IPS-15b (cell line): Measurements from ENCODE around the gene SHISA7.

Experiments
- H3K27me3 ChIP-seq: one replicate; pipeline ENCODE4 v1.6.1; 2013; ENCODE audit warnings: low read length; ENCODE audit not compliant: control insufficient read depth, insufficient read depth
- H3K36me3 ChIP-seq: one replicate; pipeline ENCODE4 v1.6.1; 2013; ENCODE audit warnings: low read length; ENCODE audit not compliant: control insufficient read depth, insufficient read depth
- H3K4me1 ChIP-seq: one replicate; pipeline ENCODE4 v1.6.1; 2013; ENCODE audit warnings: mild to moderate bottlenecking, low read length; ENCODE audit not compliant: control insufficient read depth, insufficient read depth
- H3K4me3 ChIP-seq: one replicate; pipeline ENCODE4 v1.5.1; 2013; ENCODE audit warnings: low read depth, low read length
- H3K9ac ChIP-seq: one replicate; pipeline ENCODE4 v1.6.1; 2013; ENCODE audit warnings: low read depth, mild to moderate bottlenecking, low read length
- H3K9me3 ChIP-seq: one replicate; pipeline ENCODE4 v1.6.1; 2013; ENCODE audit warnings: mild to moderate bottlenecking, low read length; ENCODE audit not compliant: control insufficient read depth, insufficient read depth

The SHISA7 gene

DNA sequence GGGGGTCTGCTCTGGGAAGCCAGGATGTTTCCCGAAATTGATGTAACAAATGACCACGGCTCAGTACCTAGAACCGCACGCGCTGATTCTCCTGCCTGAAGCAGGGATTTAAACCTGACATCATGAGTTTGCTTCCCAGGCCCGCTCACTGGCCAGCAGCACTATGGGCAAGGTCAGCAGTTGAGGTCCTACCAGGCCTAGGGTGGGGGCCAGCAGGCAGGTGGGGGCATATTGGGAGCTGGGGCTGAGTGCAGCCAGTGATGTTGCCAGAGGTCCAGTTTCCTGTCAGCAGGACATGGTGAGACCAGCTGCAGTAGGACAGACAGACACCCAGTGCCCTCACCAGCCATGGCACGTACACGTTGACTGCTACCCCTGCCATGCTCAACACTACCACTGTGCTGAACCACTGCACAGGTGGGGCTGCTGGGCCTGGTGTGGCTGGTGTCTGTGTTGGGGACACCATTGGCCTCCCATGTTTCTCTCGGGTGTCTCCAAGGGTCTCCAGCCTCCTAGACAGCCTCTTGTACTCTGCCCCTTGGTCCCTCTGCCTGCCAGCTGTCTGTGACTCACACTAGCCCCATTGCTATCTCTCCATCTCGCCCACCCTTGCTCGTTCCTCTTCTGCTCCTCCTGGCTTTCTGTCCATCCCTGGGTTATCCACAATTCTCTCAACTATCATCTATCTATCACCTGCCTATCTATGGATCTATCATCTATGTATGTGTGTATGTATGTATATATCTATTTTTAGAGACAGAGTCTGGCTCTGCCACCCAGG lies 22.6 kb upstream of the SHISA7 start:
- Histone ChIP-seq H3K4me1 (peaks cover 3% of the 10 kb centered on the region), H3K9me3 (no peaks in the 10 kb centered on the region), H3K27me3 (peaks cover 3% of the 10 kb centered on the region), H3K36me3 (no peaks in the 10 kb centered on the region), H3K9ac (no peak overlapping the region), H3K4me3 (no peak overlapping the region)

DNA sequence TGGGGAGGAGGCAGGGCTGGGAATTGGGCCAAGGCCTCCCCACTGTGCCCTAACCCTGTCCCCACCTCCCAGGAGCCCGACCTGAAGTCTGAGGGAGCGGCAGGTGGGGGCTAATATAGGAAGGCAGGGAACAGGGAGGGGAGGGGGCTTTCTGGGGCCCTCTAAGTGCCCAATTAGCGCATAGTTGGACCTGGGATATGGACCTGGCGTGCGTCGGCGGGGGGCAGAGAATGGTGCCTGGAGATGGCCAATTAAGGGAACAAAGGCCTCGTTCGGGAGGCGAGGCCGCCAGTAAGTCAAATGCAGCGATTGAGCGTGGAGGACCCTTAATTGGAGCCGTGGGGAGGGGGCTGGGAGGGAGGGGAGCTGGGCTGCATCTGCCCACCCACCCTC lies 21.6 kb upstream of the SHISA7 start, which contains the start of gene C19orf85:
C19orf85 (minus strand) TSS at position 90 of the 393 bp plus-strand sequence. CDS start 197 bp downstream, outside the sequence.
- peaks cover 3% of the 10 kb centered on the region for H3K27me3 ChIP-seq
- peaks cover 9% of the 10 kb centered on the region for H3K4me1 ChIP-seq
- H3K9ac ChIP-seq: peak within 1 kb of the TSS; percentile 12
- no peaks in the 10 kb centered on the region for H3K9me3 ChIP-seq
- peak within 1 kb of the TSS; percentile 44 for H3K4me3 ChIP-seq
- H3K36me3 ChIP-seq: no peaks in the 10 kb centered on the region

- Histone ChIP-seq H3K4me3 (peak overlapping the region; percentile 44), H3K4me1 (peaks cover 10% of the 10 kb centered on the region), H3K9me3 (no peaks in the 10 kb centered on the region), H3K27me3 (peaks cover 3% of the 10 kb centered on the region), H3K36me3 (no peaks in the 10 kb centered on the region), H3K9ac (peak overlapping the region; percentile 12)
These were observed 21.1 kb upstream of the SHISA7 start for GRCh38 chr19:55464039-55464661.

- Histone ChIP-seq H3K4me3 (peak overlapping the region; percentile 44), H3K36me3 (no peaks in the 10 kb centered on the region), H3K9me3 (no peaks in the 10 kb centered on the region), H3K27me3 (peaks cover 3% of the 10 kb centered on the region), H3K4me1 (peaks cover 10% of the 10 kb centered on the region), H3K9ac (peak overlapping the region; percentile 12)
These were observed 20.5 kb upstream of the SHISA7 start for GRCh38 chr19:55463583-55464031.

DNA sequence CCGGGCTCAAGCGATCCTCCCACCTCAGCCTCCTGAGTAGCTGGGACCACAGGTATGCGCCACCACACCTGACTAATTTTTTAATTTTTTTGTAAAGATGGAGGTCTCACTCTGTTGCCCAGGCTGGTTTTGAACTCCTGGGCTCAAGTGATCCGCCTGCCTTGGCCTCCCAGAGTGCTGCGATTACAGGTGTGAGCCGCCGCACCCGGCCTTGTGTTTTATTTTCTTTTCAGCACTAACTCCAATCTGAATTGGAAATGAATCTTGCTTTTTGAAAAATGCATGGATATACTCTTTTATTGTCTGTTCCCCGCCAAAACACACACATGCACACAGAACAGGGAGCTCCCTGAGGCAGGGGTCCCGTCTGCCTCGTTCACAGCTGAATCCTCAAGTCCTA lies 19.6 kb upstream of the SHISA7 start:
- no peak overlapping the region for H3K4me3 ChIP-seq
- peaks cover 10% of the 10 kb centered on the region for H3K4me1 ChIP-seq
- no peaks in the 10 kb centered on the region for H3K9me3 ChIP-seq
- peaks cover 3% of the 10 kb centered on the region for H3K27me3 ChIP-seq
- no peak overlapping the region for H3K9ac ChIP-seq
- no peaks in the 10 kb centered on the region for H3K36me3 ChIP-seq

- Histone ChIP-seq H3K36me3 (no peaks in the 10 kb centered on the region), H3K4me1 (peaks cover 10% of the 10 kb centered on the region), H3K4me3 (peak overlapping the region; percentile 62), H3K27me3 (peaks cover 3% of the 10 kb centered on the region), H3K9ac (peak overlapping the region; percentile 8), H3K9me3 (no peaks in the 10 kb centered on the region)
These were observed 19.0 kb upstream of the SHISA7 start for GRCh38 chr19:55461974-55462626.

GRCh38 chr19:55461259-55461973 lies 18.3 kb upstream of the SHISA7 start, which contains the start of gene ISOC2:
Gene ISOC2 (minus strand): TSS chr19:55461642. CDS start chr19:55456486, 5,156 bp downstream.
- Histone ChIP-seq H3K27me3 (peaks cover 3% of the 10 kb centered on the region), H3K4me1 (peaks cover 10% of the 10 kb centered on the region), H3K9ac (peak within 1 kb of the TSS; percentile 90), H3K36me3 (peaks cover 4% of the 10 kb centered on the region), H3K9me3 (no peaks in the 10 kb centered on the region), H3K4me3 (peak within 1 kb of the TSS; percentile 85)

DNA sequence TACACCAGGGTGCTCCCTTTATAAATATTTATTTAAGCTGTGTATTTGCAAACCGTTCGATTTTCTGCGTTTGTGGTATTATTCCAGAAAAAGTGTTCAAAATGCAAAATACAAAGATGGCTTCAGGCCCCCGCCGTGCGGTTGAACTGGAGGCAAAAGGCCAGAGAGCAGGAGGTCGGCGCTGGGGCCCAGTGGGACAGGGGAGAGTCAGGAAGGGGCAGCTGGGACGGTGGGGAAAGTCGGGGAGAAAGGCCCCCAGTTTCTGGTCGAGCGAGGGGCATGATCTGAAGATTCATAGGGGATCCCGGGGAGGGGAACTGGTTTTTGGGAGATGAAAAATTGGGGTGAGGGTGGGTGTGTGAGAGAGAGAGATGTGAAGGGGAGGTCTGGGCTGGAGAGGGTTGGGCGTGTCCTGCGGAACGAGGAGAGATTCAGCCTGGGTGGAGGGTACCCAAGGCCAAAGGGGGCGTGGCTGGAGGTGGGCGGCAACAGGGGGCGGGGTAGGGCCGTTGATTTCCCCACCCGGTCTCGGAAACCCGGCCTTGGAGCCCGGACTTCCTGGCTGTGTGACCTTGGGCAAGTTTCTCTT lies 17.7 kb upstream of the SHISA7 start:
- Histone ChIP-seq H3K4me3 (peak overlapping the region; percentile 85), H3K9me3 (no peaks in the 10 kb centered on the region), H3K27me3 (peaks cover 3% of the 10 kb centered on the region), H3K4me1 (peaks cover 10% of the 10 kb centered on the region), H3K36me3 (peaks cover 9% of the 10 kb centered on the region), H3K9ac (peak overlapping the region; percentile 90)

DNA sequence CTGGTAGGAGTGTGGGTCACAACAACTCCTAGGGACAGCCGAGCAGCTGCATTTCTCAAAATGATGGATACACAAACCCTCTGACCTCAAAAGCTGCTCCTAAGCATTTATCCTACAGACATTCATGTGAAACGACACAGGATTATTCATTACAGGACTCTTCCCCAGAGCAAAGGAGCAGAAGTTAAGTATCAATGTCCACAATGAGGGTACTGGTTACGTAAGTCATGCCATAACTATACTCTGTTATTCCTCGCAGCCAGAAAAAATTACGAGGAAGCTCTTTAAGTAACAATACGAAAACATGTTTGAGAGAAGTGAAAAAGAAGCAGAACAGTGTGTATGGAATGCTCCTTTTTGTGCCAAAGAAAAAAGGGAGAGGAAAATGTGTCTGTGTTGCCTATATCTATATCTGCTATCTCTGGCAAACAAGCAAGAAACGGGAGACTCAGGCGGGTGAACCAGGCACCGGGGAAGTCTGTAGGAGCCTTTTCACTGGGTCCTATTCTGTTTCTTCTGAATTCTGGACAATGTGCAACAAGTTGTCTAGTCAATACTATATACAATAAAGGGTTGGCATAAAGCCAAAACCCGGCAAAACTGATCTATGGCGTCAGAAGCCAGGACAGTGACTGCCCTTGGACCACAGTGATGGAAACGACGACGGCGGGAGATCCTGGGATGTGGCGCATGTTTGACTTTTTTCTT lies 17.0 kb upstream of the SHISA7 start:
- no peaks in the 10 kb centered on the region for H3K27me3 ChIP-seq
- H3K36me3 ChIP-seq: peaks cover 10% of the 10 kb centered on the region
- H3K4me1 ChIP-seq: peaks cover 10% of the 10 kb centered on the region
- peak overlapping the region; percentile 59 for H3K4me3 ChIP-seq
- H3K9ac ChIP-seq: no peak overlapping the region
- H3K9me3 ChIP-seq: no peaks in the 10 kb centered on the region

- no peak overlapping the region for H3K9ac ChIP-seq
- peaks cover 10% of the 10 kb centered on the region for H3K4me1 ChIP-seq
These were observed 16.4 kb upstream of the SHISA7 start for GRCh38 chr19:55459551-55459949.

More at GRCh38 chr19:55459551-55459949, 16.4 kb upstream of the SHISA7 start:
- Histone ChIP-seq H3K27me3 (no peaks in the 10 kb centered on the region), H3K4me3 (no peak overlapping the region), H3K36me3 (peaks cover 11% of the 10 kb centered on the region), H3K9me3 (no peaks in the 10 kb centered on the region)
